Ovary (tissue), 9 donors: ENCODE results near the gene CYB5A. TPM values are rescaled to one million over a fixed set of nuclear protein-coding genes. Genes with fewer than 3 reads are reported as not detected.

Source experiments
- DNase-seq, 5 donors: peaks; one replicate each; pipeline ENCODE4 v3.0.0-alpha.2; 2019 to 2020
- H3K27ac ChIP-seq, 2 donors: fragments of 200-600 bp; one replicate each; pipeline versions ENCODE4 v1.5.1 to v1.8.0; 2019 to 2022
- H3K27me3 ChIP-seq: fragments of 200-600 bp; one replicate; pipeline ENCODE4 v1.8.0; 2022
- H3K36me3 ChIP-seq: fragments of 200-600 bp; sonication (generic); one replicate; pipeline ENCODE4 v1.5.1; 2019
- H3K4me1 ChIP-seq: one replicate; pipeline ENCODE4 v1.8.1; 2013; ENCODE audit warnings: mild to moderate bottlenecking, moderate library complexity; ENCODE audit not compliant: insufficient read depth
- H3K4me3 ChIP-seq: fragments of 200-600 bp; sonication (generic); one replicate; pipeline ENCODE4 v1.5.1; 2017
- H3K9me3 ChIP-seq, 2 donors: fragments of 200-600 bp in 1 of 2; sonication (generic) in 1 of 2; one replicate each; pipeline versions ENCODE4 v1.5.1 to v1.8.1; 2013 to 2019; ENCODE audit warnings: mild to moderate bottlenecking in 1 of 2, moderate library complexity in 1 of 2
- CTCF ChIP-seq, 3 donors: fragments of 450-650 bp in 2 of 3; fragments of 200-600 bp in 1 of 3; IDR thresholded peaks; one replicate each; pipeline versions ENCODE4 v1.5.1 to v1.8.0; 2016 to 2022; ENCODE audit warnings: antibody characterized with exemption in 3 of 3, mild to moderate bottlenecking in 1 of 3
- EP300 ChIP-seq: sonication (generic); formaldehyde crosslinking; IDR thresholded peaks from one replicate; pipeline ENCODE4 v1.6.1; 2017; ENCODE audit warnings: antibody characterized with exemption
- POLR2A ChIP-seq: fragments of 450-650 bp; IDR thresholded peaks from one replicate; pipeline ENCODE4 v1.6.1; 2017; ENCODE audit warnings: antibody characterized with exemption, mild to moderate bottlenecking, moderate library complexity
- WGBS, 3 donors: extraction: QIAGEN DNeasy Blood & Tissue Kit in 1 of 3; methylation state at CpG; one replicate each; pipeline versions ENCODE4 v1.1.5 to v1.1.7; 2013 to 2017; 5-methylcytosine and 5-hydroxymethylcytosine counted together
- intact Hi-C, 4 donors: fragments of 100-400 bp; cut with DNase I; formaldehyde crosslinking; loops; one replicate each; pipeline versions ENCODE4 v1.11.0 to v1.15.1; 2022 to 2023
- polyA plus RNA-seq, 2 donors: library from polyadenylated mRNA; stranded (reverse); fragments of 200-250 nt in 1 of 2; fragments of 350-450 nt in 1 of 2; fragmentation: Illumina TruSeq in 1 of 2; extraction: RNeasy Lipid Tissue Mini Kit (QIAGEN cat#74804) in 1 of 2; gene quantifications; one replicate each; pipeline ENCODE4 v1.2.3, GENCODE V29; 2013 to 2014
- small RNA-seq: library from RNA; depleted of rRNA; stranded (forward); fragments of <200 nt; gene quantifications from one replicate; pipeline ENCODE3, GENCODE V24; 2016
- total RNA-seq, 7 donors: library from RNA; depleted of rRNA in 2 of 7; stranded (reverse); fragments of >200 nt in 2 of 7; fragmentation: NEBNext Ultra II Directional in 3 of 7; extraction: Animal tissue kit (Norgen Biotek cat#: 25700) in 3 of 7; gene quantifications; one replicate each; pipeline versions ENCODE4 v1.1.0 to v1.2.4, GENCODE V29; 2016 to 2023
- donor health status: DM: no; HTN: no; CAD: no; lungs with moderate emphysema.
- donor health status: DM: no; HTN: no; CAD: no.
- donor health status: Bipolar disorder and iron deficiency.
- donor health status: DM: yes; HTN: yes; CAD: no.
- donor health status: DM: no; HTN: no; CAD: no.
- donor health status: DM: yes; HTN: yes; CAD: no.

The CYB5A gene
- total and polyA plus RNA-seq, 9 donors, result 158 to 454 (median 293) TPM

GRCh38 chr18:74213429-74213828, 78.3 kb downstream of the CYB5A start:
- no peaks in the 10 kb centered on the region for H3K9me3 ChIP-seq
- no peaks in the 10 kb centered on the region for H3K27me3 ChIP-seq
- H3K36me3 ChIP-seq, result no peaks in the 10 kb centered on the region
- intact Hi-C loops, result no loop called here
- no peak for DNase-seq
- TF ChIP-seq POLR2A (no peak), CTCF (IDR thresholded peaks at IDR 0.05) (no peak), EP300 (no peak)
- H3K27ac ChIP-seq, result no peak overlapping the region
- 63 to 89% (median 88%) methylated on average over 3 of the region's 3 CpGs for WGBS, 3 donors
- H3K4me1 ChIP-seq, result no peaks in the 10 kb centered on the region
- H3K4me3 ChIP-seq, result no peak overlapping the region

DNA sequence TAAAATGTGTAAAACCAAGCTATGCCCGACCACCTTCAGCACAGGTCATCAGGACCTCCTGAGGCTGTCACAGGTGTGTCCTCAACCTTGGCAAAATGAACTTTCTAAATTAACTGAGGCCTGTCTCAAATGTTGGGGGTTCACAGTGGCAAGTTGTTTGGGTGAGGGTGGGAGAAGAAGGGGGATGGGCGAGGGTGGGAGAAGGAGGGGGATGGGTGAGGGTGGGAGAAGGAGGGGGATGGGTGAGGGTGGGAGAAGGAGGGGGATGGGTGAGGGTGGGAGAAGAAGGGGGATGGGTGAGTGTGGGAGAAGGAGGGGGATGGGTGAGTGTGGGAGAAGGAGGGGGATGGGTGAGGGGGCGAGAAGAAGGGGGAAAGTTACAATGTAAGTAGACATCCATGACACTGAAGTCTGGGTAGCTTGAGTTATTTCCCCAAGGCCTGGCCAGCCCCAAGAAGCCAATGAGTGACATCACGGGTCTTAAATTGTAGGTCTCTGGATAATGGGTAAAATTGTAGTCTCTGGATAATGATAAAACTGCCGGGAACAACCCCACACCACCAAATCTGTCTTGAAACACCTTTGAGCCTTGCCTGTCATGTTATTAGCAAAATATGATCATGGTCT, 87.1 kb downstream of the CYB5A start:
- no peak overlapping the region for H3K4me3 ChIP-seq
- intact Hi-C loops, result loop anchor here in 1 of 4 donors (10.0 kb wide), 1 partner anchor 90 kb away; the partner anchor contains the start of gene CYB5A
- 65 to 84% (median 66%) methylated on average over 5 of the region's 5 CpGs for WGBS, 3 donors
- no peaks in the 10 kb centered on the region for H3K9me3 ChIP-seq
- TF ChIP-seq POLR2A (no peak), EP300 (no peak)
- no peaks in the 10 kb centered on the region for H3K27me3 ChIP-seq
- peak in 2 of 5 donors; percentile 59 to 68 for DNase-seq
- no peaks in the 10 kb centered on the region for H3K36me3 ChIP-seq
- H3K4me1 ChIP-seq, result peaks cover 10% of the 10 kb centered on the region
- peak overlapping the region in 1 of 2 donors; percentile 55 for H3K27ac ChIP-seq

DNA sequence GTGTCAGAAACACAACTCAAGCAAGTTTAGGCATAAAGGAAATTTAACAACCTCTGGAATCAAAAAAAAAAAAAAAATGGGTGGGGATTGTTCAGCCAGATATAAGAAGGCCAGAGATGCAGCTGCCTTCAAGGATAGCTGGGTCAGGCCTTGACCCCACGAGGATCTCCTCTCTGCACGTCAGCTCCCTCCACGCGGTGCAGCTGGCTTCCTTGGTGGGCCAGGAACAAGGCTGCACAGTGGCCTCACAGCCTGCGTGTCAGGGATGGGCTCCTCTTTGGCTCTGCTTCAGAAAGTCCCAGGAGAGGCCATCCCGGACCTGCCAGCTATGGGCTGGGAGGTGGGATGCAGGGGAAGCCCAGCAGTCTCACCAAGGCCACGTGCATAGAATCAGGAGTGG, 88.0 kb downstream of the CYB5A start:
- Histone ChIP-seq H3K27ac (peak overlapping the region; percentile 55 to 60), H3K27me3 (no peaks in the 10 kb centered on the region), H3K4me1 (peaks cover 10% of the 10 kb centered on the region), H3K4me3 (no peak overlapping the region), H3K9me3 (no peaks in the 10 kb centered on the region), H3K36me3 (no peaks in the 10 kb centered on the region)
- peak; percentile 64 to 83 (median 75) for DNase-seq
- TF ChIP-seq EP300 (no peak), CTCF (IDR thresholded peaks at IDR 0.05) (no peak), POLR2A (no peak)
- intact Hi-C loops, result loop anchor here in 1 of 4 donors (10.0 kb wide), 1 partner anchor 91 kb away; the partner anchor contains the start of gene CYB5A
- 6 to 13% (median 11%) methylated on average over 7 of the region's 7 CpGs for WGBS, 3 donors

Small RNA genes within 50 kb of the gene (small RNA-seq; reads per million reads assigned to genes)
- not detected for gene RN7SL551P

Other genes with a start within 250 kb of the CYB5A start
- 10 to 100 TPM in 1 of 7 donors, 1 to 10 TPM in 3, under 1 TPM in 3; 0.40 to 13.6 (median 1.3) TPM for gene FBXO15, start 144.1 kb downstream of the CYB5A start, total RNA-seq
- gene FBXO15, start 144.1 kb downstream of the CYB5A start, polyA plus RNA-seq, result 1 to 10 TPM in 1 of 2 donors, under 1 TPM in 1; 0.73 to 1.1 TPM
- 10 to 100 TPM; 12.5 to 28.0 (median 22.9) TPM for gene TIMM21, start 143.4 kb downstream of the CYB5A start, total RNA-seq
- gene TIMM21, start 143.4 kb downstream of the CYB5A start, polyA plus RNA-seq, result 10 to 100 TPM; 19.1 to 49.8 TPM
- not detected for gene C18orf63, start 23.9 kb upstream of the CYB5A start, total RNA-seq
- not detected for gene C18orf63, start 23.9 kb upstream of the CYB5A start, polyA plus RNA-seq
- gene DIPK1C, start 165.3 kb upstream of the CYB5A start, total RNA-seq, result under 1 TPM in 2 of 7 donors, not detected in 5; 0.05 to 0.17 TPM
- under 1 TPM in 1 of 2 donors, not detected in 1; 0.04 TPM for gene DIPK1C, start 165.3 kb upstream of the CYB5A start, polyA plus RNA-seq
- gene CNDP2, start 204.4 kb upstream of the CYB5A start, total RNA-seq, result 100 to 1,000 TPM in 2 of 7 donors, 10 to 100 TPM in 5; 28.1 to 119 (median 91.7) TPM
- gene CNDP2, start 204.4 kb upstream of the CYB5A start, polyA plus RNA-seq, result 100 to 1,000 TPM in 1 of 2 donors, 10 to 100 TPM in 1; 41.1 to 107 TPM
- gene CNDP1, start 242.5 kb upstream of the CYB5A start, total RNA-seq, result under 1 TPM in 5 of 7 donors, not detected in 2; 0.13 to 0.35 (median 0.15) TPM
- under 1 TPM in 1 of 2 donors, not detected in 1; 0.02 TPM for gene CNDP1, start 242.5 kb upstream of the CYB5A start, polyA plus RNA-seq